Lung microvascular endothelial cell (primary cell): ENCODE data around the gene NKG7. TPM values are rescaled to one million over a fixed set of nuclear protein-coding genes. Genes with fewer than 3 reads are reported as not detected.

Experiments
- DNase-seq, 2 donors: peaks; one replicate each; pipeline versions ENCODE4 v3.0.0 to v3.0.0-alpha.2; 2010; ENCODE audit warnings: low read depth in 2 of 2
- total RNA-seq: library from RNA; depleted of rRNA; stranded (reverse); fragments of >200 nt; gene quantifications from 2 replicates; pipeline ENCODE4 v1.2.1, GENCODE V29; 2014

NKG7 gene
- total RNA-seq, 1 donor from 2014 or later: not detected

- peak; percentile 34 to 36 for DNase-seq
Measured at GRCh38 chr19:51364200-51365106, 8.0 kb downstream of the NKG7 start.

GRCh38 chr19:51361239-51361638 lies 11.2 kb downstream of the NKG7 start:
- no peak for DNase-seq

- peak in 1 of 2 donors; percentile 22 for DNase-seq
Measured at GRCh38 chr19:51359294-51359693, 13.2 kb downstream of the NKG7 start.

GRCh38 chr19:51357952-51358351 lies 14.5 kb downstream of the NKG7 start:
- DNase-seq: no peak

- DNase-seq: no peak
Measured at GRCh38 chr19:51356159-51356801, 16.2 kb downstream of the NKG7 start.

DNA sequence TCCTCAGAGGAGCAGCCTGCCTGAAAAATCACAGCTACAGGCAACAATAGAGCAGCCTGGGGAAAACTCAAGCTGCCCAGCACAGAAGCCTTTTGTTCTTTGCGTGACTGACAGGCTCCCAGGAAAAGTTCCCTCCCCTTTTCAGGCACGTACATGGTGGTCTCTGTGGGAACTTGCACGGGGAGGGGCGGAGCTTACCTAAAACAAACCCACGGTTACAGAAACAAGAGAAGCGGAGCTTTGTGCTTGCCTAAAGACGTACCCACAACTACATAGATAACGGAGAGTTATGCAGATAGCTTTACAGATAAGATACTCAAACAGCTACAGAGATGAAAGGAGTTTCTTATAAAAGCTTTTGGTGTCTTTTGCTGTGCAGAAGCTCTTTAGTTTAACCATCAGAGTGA lies 17.7 kb downstream of the NKG7 start:
- no peak for DNase-seq

GRCh38 chr19:51354103-51354741 lies 18.2 kb downstream of the NKG7 start:
- no peak for DNase-seq

- DNase-seq: no peak
Measured at GRCh38 chr19:51352783-51353360, 19.6 kb downstream of the NKG7 start.

DNA sequence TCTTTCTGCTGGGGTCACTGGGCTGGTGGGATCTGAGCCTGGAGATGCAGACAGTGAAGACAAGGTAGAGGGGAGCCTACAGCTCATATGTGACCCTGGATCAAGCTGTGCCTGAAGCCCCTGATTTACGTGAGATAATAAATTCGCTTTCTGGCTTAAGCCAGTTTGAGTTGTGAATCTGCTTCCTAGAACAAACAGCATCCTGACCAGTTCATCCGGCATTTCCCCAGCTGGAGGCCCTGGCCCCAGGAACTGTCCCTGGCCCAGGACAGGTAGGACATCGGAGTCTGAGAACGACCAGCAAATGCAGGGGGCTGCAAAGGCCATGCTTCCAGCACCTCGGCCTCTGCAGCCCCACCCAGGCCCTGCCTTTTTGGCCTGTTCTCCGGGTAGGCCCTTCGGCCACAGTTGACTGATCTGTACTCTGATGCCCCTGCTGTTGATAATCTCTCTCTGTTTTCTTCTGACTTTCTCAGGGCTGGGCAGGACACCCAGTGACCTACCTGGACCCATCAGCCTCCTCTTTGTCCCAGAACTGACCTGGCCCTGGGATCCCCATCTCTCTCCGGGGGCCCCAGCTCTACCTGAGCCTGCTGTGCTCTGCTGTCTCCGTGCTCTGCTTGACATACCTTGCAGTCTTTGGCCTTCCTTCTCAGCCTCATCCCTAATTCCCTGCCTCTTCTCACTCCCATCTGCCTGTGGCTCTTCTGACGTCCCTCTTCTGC lies 21.0 kb downstream of the NKG7 start:
- DNase-seq: no peak

DNA sequence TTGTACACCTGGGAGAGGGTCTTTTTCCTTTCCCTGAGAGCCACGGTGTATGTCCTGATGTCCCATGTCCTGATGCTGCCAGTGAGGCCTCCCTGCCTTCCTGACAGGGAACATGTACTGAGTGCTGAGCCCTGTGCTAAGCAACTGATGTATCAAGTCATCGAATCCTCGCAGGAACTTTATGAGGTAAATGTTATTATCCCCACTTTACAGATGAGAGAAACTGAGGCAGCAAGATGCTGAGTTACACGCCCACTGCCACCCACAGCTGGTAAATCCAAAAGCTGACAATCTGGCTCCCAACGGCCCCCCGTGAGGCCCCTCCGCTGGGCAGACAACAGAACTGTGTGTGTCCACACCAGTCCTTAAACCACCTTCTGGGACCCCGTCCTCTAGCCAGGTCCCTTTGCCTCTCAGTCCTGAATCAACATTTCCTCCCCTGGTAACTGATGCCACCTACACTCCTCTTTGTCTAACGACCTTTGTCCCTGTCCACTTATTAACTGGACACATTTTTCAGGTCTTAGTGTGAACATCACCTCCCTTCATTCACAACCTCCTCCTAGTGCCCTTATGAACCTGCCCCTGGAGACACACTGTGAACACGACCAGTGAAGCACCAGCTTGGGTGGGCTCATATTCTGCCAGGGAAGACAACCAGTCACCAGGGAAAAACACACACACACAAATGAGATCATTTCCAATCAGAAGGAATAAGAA lies 25.1 kb downstream of the NKG7 start:
- DNase-seq: no peak

DNA sequence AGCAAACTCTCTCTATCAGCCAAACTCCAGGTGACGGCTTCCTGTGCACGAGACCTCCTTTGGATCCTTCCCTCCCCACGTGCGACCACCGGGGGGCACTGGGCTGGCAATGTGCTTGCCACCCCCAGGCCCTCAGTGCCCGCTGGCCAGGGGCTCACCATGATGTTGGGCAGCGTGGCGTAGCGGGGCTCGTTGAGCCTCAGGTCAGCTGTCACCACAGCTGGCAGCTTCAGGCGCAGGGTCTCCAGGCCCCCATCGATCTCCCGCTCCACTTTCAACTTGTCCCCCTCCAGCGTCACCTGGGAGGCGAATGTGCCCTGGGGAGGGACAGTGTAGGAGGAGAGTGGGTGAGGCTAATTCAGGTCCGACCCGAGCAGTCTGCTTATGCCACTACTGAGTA lies 25.7 kb downstream of the NKG7 start:
- no peak for DNase-seq

GRCh38 chr19:51345076-51345620 lies 27.3 kb downstream of the NKG7 start:
- no peak for DNase-seq

DNA sequence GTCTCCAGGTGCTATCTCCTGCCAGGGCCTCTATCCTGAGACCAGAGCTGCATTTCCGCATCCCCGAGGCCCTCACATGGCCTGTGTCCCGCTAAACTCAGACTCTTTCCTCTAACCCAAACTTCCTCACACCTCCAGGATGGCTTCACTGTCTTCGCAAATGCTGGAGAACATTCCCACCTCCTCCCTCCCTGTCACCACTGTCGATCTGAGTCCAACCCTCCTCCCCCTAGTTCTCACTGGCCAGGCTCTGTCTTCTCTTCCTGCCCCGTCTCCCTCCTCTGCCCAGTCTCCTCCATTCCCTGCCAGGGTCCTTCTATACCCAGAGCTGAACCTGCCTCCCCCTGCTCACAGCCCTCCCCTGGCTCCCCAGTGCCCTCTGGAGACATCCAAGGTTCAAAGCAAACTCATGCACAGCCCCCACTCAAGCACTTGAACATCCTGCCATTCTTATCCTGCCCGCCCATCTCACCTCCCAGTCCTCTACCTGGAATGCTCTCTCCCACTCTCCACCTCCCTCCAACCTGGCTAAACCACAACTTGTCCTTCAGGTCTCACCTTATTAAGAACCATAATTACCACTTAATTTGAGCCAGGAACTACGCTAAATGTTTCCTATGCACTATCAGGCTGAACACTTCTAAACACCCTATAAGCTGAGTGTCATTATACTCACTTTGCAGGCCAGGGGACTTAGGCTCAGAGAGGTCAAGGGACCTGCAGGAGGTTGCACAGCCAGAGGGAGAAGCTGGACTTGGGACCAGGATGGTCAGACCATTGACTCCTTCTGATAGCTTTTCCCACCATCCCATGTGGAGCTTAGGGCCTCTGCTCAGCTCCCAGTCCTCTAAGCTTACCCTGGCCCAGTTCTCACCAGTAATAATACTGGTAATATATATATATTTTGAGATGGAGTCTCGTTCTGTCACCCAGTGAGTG lies 29.6 kb downstream of the NKG7 start:
- no peak for DNase-seq

- no peak for DNase-seq
Measured at GRCh38 chr19:51341976-51342580, 30.4 kb downstream of the NKG7 start, which contains the start of gene VSIG10L. Gene VSIG10L (minus strand): TSS chr19:51342139. CDS start chr19:51342124, 15 bp downstream.

DNA sequence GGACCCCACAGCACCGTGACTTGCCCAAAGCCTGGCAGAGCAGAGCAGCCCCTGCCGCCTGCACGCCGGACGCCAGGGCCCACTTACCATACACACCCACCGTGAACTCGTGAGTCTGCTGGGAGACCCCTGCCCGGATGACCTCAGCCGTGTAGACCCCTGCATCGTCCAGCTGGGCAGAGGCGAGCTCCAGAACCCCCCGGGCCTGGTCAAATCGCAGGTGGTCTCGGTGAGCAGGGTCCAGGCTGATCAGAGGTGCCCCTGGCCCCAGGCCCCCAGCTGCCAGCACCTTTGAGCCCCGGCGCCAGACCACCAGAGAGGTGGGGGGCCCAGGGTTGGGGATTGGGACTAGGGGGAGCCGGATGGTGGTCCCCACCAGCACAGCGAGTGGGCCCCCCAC lies 31.4 kb downstream of the NKG7 start:
- no peak for DNase-seq

DNA sequence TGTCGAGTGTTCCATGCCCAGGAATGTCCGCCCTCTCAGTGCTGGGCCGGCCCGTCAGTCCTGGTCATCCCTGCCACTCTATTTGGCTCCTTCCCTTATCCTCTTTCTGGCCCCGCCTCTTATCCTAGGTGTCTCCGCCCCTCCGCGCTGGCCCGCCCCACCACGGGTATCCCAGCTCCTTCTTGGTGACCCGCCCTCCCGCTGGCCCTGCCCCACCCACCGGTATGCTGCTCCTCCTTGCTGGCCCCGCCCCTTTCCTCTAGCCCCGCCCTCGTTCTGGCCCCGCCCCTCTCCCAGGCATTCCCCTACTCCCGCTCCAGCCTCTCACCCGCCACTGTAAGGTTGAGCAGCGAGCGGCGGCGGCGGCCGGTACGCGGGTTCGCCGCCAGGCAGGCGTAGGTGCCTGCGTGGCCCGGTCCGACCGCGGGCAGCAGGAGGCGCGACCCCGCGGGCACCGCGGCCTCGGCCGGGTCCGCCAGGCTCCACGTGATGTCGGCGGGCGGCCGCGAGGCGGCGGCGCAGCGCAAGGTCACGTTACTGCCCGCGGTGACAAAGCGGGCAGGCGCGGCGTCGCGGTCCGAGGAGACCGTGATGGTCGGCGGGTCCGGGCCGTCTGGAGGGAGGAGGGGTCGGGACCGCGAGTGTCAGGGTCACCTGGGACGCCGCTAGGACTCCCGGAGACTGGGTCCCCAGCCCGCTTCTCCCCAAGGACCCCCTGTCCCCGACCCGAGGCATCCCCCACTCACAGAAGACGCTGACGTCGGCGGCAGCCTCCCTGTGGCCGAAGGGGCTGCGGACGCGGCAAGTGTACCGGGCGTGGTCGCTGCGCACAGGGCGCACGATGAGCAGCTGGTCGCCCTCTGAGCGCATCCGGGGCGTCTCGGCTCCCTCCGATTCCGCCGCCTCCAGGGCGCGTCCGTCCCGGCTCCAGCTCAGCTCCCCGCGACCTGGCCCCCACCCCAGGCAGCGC lies 32.5 kb downstream of the NKG7 start:
- peak; percentile 96 to 98 for DNase-seq

GRCh38 chr19:51339313-51339686 lies 33.2 kb downstream of the NKG7 start:
- DNase-seq: no peak
